MCF 10A (cell line): ENCODE measurements around the gene DAW1. TPM values are rescaled to one million over a fixed set of nuclear protein-coding genes. Genes with fewer than 3 reads are reported as not detected.
"Not testable (repeated sequence)": the region's sequence is repeated elsewhere in the genome, so short reads cannot be mapped to it uniquely, and the experiment has no call there.

Source experiments
- BruUV-seq: library from RNA; stranded (reverse); fragments of 400-500 nt; replicated peaks from 2 replicates; lab custom pipeline; 2021; lab: Mats Ljungman, UMichigan
- CTCF ChIA-PET: fragments of 300-600 bp; sonication (Branson Sonifier 250); formaldehyde crosslinking; extraction: SDS; loops from one replicate; lab custom pipeline; 2021; ENCODE audit warnings: antibody characterized with exemption, inconsistent platforms; lab: Yijun Ruan, JAX
- POLR2A ChIA-PET: fragments of 300-600, 350-650 bp; sonication (Branson Sonifier 250); formaldehyde crosslinking; extraction: SDS; loops from one replicate; lab custom pipeline; 2020; ENCODE audit warnings: antibody characterized with exemption, inconsistent platforms; lab: Yijun Ruan, JAX
- DNase-seq: peaks from one replicate; pipeline ENCODE4 v3.0.0-alpha.2; 2018; ENCODE audit not compliant: unreplicated experiment
- H3K27ac Mint-ChIP-seq: one replicate; pipeline ENCODE4 v1.8.0; 2022; ENCODE audit warnings: mild to moderate bottlenecking, low read depth, mixed read lengths; ENCODE audit not compliant: unreplicated experiment
- H3K27me3 Mint-ChIP-seq: one replicate; pipeline ENCODE4 v1.8.0; 2022; ENCODE audit warnings: mixed read lengths; ENCODE audit not compliant: insufficient read depth, unreplicated experiment
- H3K36me3 Mint-ChIP-seq: one replicate; pipeline ENCODE4 v1.8.0; 2022; ENCODE audit warnings: mild to moderate bottlenecking, moderate library complexity, mixed read lengths; ENCODE audit not compliant: insufficient read depth, unreplicated experiment
- H3K4me1 Mint-ChIP-seq: one replicate; pipeline ENCODE4 v1.8.0; 2022; ENCODE audit warnings: mixed read lengths; ENCODE audit not compliant: insufficient read depth, unreplicated experiment
- H3K4me3 Mint-ChIP-seq: one replicate; pipeline ENCODE4 v1.8.0; 2022; ENCODE audit warnings: mild to moderate bottlenecking, moderate library complexity, mixed read lengths; ENCODE audit not compliant: unreplicated experiment
- H3K9me3 Mint-ChIP-seq: one replicate; pipeline ENCODE4 v1.8.0; 2022; ENCODE audit warnings: mixed read lengths; ENCODE audit not compliant: unreplicated experiment
- intact Hi-C: fragments of 100-400 bp; cut with micrococcal nuclease; formaldehyde crosslinking; loops from 2 replicates; pipeline ENCODE4 v1.14.1; 2022
- total RNA-seq: library from RNA; stranded (reverse); gene quantifications from 2 replicates; pipeline ENCODE4 v1.2.3, GENCODE V29; 2022
- TF ChIP-seq, protein P1 (sequence below): fragments of 200-600 bp; IDR thresholded peaks from one replicate; pipeline ENCODE4 v1.8.0; 2022; ENCODE audit warnings: antibody characterized with exemption, mild to moderate bottlenecking; ENCODE audit not compliant: unreplicated experiment

The DAW1 gene
- total RNA-seq, 1 experiment from 2014 or later = 1.1 TPM

DNA sequence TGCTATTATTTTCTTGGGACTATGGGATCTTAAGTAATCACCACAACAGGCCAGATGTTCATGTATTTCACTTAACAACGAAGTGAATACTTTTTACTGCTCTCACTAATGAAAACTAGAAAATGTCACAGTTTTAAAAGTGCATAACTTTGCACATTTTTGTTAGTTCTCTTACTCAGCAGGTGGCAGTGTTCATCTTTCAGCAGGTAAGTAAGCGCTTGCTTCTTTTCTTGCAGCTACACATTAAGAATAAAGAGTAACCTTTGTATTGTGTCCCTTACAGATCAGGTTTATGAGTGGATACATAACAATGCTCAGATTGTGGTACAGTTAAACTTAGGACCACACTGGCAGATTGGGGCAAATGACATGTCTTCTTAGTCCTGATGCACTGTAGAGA lies 61.0 kb downstream of the DAW1 start:
- H3K4me1 Mint-ChIP-seq = no peaks in the 10 kb centered on the region
- no peaks in the 10 kb centered on the region for H3K27me3 Mint-ChIP-seq
- DNase-seq = no peak
- BruUV-seq = no TSS peak
- TF ChIP-seq, protein P1, sequence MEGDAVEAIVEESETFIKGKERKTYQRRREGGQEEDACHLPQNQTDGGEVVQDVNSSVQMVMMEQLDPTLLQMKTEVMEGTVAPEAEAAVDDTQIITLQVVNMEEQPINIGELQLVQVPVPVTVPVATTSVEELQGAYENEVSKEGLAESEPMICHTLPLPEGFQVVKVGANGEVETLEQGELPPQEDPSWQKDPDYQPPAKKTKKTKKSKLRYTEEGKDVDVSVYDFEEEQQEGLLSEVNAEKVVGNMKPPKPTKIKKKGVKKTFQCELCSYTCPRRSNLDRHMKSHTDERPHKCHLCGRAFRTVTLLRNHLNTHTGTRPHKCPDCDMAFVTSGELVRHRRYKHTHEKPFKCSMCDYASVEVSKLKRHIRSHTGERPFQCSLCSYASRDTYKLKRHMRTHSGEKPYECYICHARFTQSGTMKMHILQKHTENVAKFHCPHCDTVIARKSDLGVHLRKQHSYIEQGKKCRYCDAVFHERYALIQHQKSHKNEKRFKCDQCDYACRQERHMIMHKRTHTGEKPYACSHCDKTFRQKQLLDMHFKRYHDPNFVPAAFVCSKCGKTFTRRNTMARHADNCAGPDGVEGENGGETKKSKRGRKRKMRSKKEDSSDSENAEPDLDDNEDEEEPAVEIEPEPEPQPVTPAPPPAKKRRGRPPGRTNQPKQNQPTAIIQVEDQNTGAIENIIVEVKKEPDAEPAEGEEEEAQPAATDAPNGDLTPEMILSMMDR = no peak
- ChIA-PET POLR2A (interaction anchor here (0.7 kb wide), 1 partner anchor 357 kb away, joined by 3 read pairs; no protein-coding TSS in a partner anchor), CTCF (no interaction called here)
- no peak overlapping the region for H3K4me3 Mint-ChIP-seq
- no peak overlapping the region for H3K27ac Mint-ChIP-seq
- intact Hi-C loops = loop anchor here (10.0 kb wide), 1 partner anchor 382 kb away; no protein-coding TSS in a partner anchor
- H3K36me3 Mint-ChIP-seq = no peaks in the 10 kb centered on the region
- H3K9me3 Mint-ChIP-seq = peaks cover 2% of the 10 kb centered on the region

DNA sequence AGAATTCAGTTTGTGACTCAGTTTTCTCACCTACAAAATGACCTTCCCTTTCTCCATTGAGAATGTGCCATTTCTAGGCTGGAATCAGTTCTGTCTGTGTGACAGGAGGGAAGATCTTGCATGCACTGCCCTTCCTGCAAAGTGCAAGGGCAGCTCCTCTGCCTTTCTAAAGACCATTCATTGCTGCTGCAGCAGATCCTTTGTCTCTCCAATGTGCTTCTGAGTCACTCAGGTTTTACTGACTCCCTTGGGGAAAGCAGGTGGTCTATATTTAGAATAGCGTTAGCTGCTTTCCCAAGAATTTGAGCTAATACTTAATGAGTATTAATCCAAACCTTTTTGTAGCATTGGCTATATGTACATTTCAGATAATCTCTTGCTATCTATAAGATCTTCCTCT lies 62.5 kb downstream of the DAW1 start:
- intact Hi-C loops = loop anchor here (10.0 kb wide), 1 partner anchor 381 kb away; no protein-coding TSS in a partner anchor
- H3K4me3 Mint-ChIP-seq = no peak overlapping the region
- H3K27me3 Mint-ChIP-seq = no peaks in the 10 kb centered on the region
- POLR2A ChIA-PET = interaction anchor here (0.5 kb wide), 1 partner anchor 1557 kb away, joined by 3 read pairs; no protein-coding TSS in a partner anchor
- no peaks in the 10 kb centered on the region for H3K9me3 Mint-ChIP-seq
- H3K4me1 Mint-ChIP-seq = no peaks in the 10 kb centered on the region
- CTCF ChIA-PET = interaction anchor here (0.6 to 1.1 kb wide), 3 partner anchors 9 to 722 kb away, joined by 3 to 4 read pairs (median 3); no protein-coding TSS in a partner anchor
- BruUV-seq = no TSS peak
- TF ChIP-seq, protein P1 = no peak
- H3K27ac Mint-ChIP-seq = no peak overlapping the region
- no peak for DNase-seq
- H3K36me3 Mint-ChIP-seq = no peaks in the 10 kb centered on the region

DNA sequence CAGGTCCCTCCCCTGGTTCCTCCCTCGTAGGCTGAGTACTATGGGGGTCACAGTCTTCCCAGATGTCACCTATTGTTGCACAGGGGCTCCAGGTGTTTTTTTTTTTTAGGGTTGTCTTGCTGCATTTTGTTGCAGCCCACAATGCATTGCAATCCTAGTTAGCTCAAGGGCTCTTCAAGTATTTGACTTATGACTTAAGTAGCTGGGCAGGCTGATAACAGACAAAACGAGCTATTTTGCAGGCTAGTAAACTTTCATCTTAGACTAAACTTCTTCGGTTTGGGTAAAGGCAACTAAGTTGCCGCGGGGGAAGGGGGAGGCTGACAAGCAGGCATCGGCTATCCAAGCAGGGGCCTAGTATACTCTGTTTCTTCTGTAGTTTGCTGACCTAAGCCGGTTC lies 64.8 kb downstream of the DAW1 start:
- H3K27me3 Mint-ChIP-seq, H3K4me1 Mint-ChIP-seq, H3K36me3 Mint-ChIP-seq, H3K9me3 Mint-ChIP-seq, H3K27ac Mint-ChIP-seq, DNase-seq, CTCF ChIA-PET, BruUV-seq, H3K4me3 Mint-ChIP-seq: not testable (repeated sequence)
- POLR2A ChIA-PET = interaction anchor here (1.3 kb wide), 1 partner anchor 11 kb away, joined by 5 read pairs; no protein-coding TSS in a partner anchor
- intact Hi-C loops = loop anchor here (5.0 to 10.0 kb wide), 2 partner anchors 111 to 379 kb away; no protein-coding TSS in a partner anchor

DNA sequence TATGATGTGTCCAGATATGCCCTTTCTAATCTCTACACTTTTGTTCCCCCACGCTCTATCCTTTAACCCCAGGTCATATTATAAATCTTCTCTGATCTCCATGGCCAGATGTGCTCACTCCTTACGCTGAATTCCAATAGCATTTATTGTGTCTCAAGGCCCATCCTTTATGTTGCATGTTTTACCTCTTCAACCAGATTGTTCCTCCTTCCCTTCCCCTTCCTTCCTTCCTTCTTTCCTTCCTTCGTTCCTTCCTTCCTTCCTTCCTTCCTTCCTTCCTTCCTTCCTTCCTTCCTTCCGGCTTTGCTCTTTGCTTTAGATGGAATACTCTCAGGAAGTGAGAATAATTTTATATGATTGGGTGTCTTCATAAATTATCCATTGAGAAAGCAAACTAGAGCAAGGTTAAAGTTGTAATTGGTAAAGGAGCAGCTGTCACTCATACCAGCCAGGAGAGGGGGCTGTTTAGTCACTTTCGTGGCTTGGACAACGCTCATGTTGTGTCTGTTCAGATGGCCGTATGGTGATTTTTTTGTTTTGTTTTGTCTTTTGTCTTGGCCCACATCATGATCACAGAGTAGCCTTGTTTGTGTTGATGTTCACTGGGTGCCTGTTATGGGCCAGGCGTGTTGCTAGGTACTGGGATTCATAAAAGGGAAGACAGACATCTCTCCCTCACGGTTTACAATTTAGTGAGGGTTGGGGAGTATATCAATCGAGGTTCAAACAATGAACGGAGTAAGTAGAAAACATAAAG lies 68.0 kb downstream of the DAW1 start:
- H3K9me3 Mint-ChIP-seq = no peaks in the 10 kb centered on the region
- no peak overlapping the region for H3K27ac Mint-ChIP-seq
- H3K4me3 Mint-ChIP-seq = no peak overlapping the region
- CTCF ChIA-PET = interaction anchor here (1.7 kb wide), 1 partner anchor 100 kb away, joined by 8 read pairs; no protein-coding TSS in a partner anchor
- DNase-seq = peak; percentile 78
- H3K27me3 Mint-ChIP-seq = no peaks in the 10 kb centered on the region
- peaks cover 12% of the 10 kb centered on the region for H3K4me1 Mint-ChIP-seq
- POLR2A ChIA-PET = no interaction called here
- intact Hi-C loops = loop anchor here (2.0 to 10.0 kb wide), 3 partner anchors 108 to 719 kb away; no protein-coding TSS in a partner anchor
- TF ChIP-seq, protein P1 = peak; percentile 64
- no TSS peak for BruUV-seq
- no peaks in the 10 kb centered on the region for H3K36me3 Mint-ChIP-seq
